HG03457 (cell line): Measurements from ENCODE around the gene SYMPK.

ENCODE experiments used
- ATAC-seq: cut with Tn5 transposase; IDR thresholded peaks from one replicate; pipeline ENCODE4 v1.9.1; 2021; ENCODE audit warnings: moderate number of reproducible peaks; ENCODE audit not compliant: unreplicated experiment

Gene SYMPK

GRCh38 chr19:45826934-45827333, 36.0 kb downstream of the SYMPK start:
- no peak for ATAC-seq

GRCh38 chr19:45825917-45826893, 36.7 kb downstream of the SYMPK start:
- no peak for ATAC-seq

- ATAC-seq = no peak
Observed at GRCh38 chr19:45825263-45825605, 37.7 kb downstream of the SYMPK start.

- ATAC-seq = no peak
Observed at GRCh38 chr19:45824531-45825262, 38.2 kb downstream of the SYMPK start.

- ATAC-seq = no peak
Observed at GRCh38 chr19:45824041-45824471, 38.9 kb downstream of the SYMPK start.

GRCh38 chr19:45823182-45823581, 39.8 kb downstream of the SYMPK start:
- no peak for ATAC-seq

- no peak for ATAC-seq
Observed at GRCh38 chr19:45822716-45823115, 40.2 kb downstream of the SYMPK start.

- no peak for ATAC-seq
Observed at GRCh38 chr19:45821570-45821969, 41.4 kb downstream of the SYMPK start.

GRCh38 chr19:45821103-45821521, 41.8 kb downstream of the SYMPK start:
- ATAC-seq = no peak

- ATAC-seq = no peak
Observed at GRCh38 chr19:45820413-45821102, 42.4 kb downstream of the SYMPK start.

GRCh38 chr19:45819769-45820168, 43.2 kb downstream of the SYMPK start:
- no peak for ATAC-seq

GRCh38 chr19:45817725-45818301, 45.1 kb downstream of the SYMPK start:
- ATAC-seq = no peak

GRCh38 chr19:45817010-45817724, 45.8 kb downstream of the SYMPK start:
- ATAC-seq = peak; percentile 58

GRCh38 chr19:45816236-45817009, 46.5 kb downstream of the SYMPK start:
- ATAC-seq = no peak

- no peak for ATAC-seq
Observed at GRCh38 chr19:45815481-45816216, 47.3 kb downstream of the SYMPK start.

GRCh38 chr19:45814851-45815480, 48.0 kb downstream of the SYMPK start, which contains the start of gene RSPH6A:
TSS of gene RSPH6A (minus strand) at chr19:45815308. CDS start at chr19:45815176, 132 bp downstream.
- ATAC-seq = no peak

- ATAC-seq = no peak
Observed at GRCh38 chr19:45814166-45814780, 48.7 kb downstream of the SYMPK start.

- ATAC-seq = no peak
Observed at GRCh38 chr19:45812297-45812696, 50.6 kb downstream of the SYMPK start.
